ENCODE data around the gene DGCR8.
A peak's percentile ranks its signal among the peaks of the same experiment; 100 is the strongest.

DGCR8 gene

GRCh38 chr22:20126284-20127029 lies 46.4 kb downstream of the DGCR8 start:
- no peak for DNase-seq (ENCODE audit: low read depth, low spot score)
- H3K4me3 ChIP-seq (ENCODE audit: low read depth, low read length), result no peak overlapping the region
- TF ChIP-seq, protein P1, sequence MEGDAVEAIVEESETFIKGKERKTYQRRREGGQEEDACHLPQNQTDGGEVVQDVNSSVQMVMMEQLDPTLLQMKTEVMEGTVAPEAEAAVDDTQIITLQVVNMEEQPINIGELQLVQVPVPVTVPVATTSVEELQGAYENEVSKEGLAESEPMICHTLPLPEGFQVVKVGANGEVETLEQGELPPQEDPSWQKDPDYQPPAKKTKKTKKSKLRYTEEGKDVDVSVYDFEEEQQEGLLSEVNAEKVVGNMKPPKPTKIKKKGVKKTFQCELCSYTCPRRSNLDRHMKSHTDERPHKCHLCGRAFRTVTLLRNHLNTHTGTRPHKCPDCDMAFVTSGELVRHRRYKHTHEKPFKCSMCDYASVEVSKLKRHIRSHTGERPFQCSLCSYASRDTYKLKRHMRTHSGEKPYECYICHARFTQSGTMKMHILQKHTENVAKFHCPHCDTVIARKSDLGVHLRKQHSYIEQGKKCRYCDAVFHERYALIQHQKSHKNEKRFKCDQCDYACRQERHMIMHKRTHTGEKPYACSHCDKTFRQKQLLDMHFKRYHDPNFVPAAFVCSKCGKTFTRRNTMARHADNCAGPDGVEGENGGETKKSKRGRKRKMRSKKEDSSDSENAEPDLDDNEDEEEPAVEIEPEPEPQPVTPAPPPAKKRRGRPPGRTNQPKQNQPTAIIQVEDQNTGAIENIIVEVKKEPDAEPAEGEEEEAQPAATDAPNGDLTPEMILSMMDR (IDR thresholded peaks at IDR 0.05; ENCODE audit: insufficient read depth, low read length, missing control alignments), result no peak
- CTCF ChIA-PET, result no interaction called here
- POLR2A ChIA-PET, result no interaction called here

DNA sequence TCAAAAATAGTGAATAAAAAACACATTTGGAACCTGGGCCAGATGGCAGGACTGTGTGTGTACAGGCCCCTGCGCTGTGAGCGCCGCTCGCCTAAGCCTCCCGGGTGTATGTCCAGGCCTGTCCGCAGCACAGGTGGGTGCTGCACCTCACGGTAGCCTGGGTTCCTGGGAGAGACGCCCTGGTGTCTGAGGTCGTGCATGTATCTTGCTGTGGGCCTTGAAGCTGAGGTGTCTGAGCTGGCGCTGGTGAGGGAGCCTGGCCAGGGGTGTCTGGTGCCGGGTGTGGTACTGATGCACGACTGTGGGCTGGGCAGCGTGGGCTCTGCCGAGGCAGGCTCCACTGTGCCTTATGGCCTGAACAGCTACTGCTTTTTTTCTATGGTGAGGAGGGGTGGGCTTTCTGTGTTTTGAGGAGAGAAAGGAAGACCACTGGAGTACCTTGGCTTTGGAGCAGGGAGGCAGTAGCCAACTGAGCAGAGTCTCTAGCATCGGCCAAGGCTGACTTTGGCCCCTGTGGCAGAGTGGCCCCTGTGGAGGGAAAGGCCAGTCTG lies 47.4 kb downstream of the DGCR8 start:
- no peak overlapping the region for H3K4me3 ChIP-seq (ENCODE audit: low read depth, low read length)
- DNase-seq (ENCODE audit: low read depth, low spot score), result no peak
- ChIA-PET POLR2A (no interaction called here), CTCF (no interaction called here)
- TF ChIP-seq, protein P1 (IDR thresholded peaks at IDR 0.05; ENCODE audit: insufficient read depth, low read length, missing control alignments), result no peak

- CTCF ChIA-PET, result interaction anchor here (1.0 to 3.3 kb wide), 3 partner anchors 9 to 162 kb away, joined by 3 to 27 read pairs (median 4); partner anchors contain the start of gene RANBP1
- POLR2A ChIA-PET, result no interaction called here
- H3K4me3 ChIP-seq (ENCODE audit: low read depth, low read length), result no peak overlapping the region
- TF ChIP-seq, protein P1 (IDR thresholded peaks at IDR 0.05; ENCODE audit: insufficient read depth, low read length, missing control alignments), result no peak
- no peak for DNase-seq (ENCODE audit: low read depth, low spot score)
These were observed 48.0 kb downstream of the DGCR8 start for GRCh38 chr22:20127869-20128618.

DNA sequence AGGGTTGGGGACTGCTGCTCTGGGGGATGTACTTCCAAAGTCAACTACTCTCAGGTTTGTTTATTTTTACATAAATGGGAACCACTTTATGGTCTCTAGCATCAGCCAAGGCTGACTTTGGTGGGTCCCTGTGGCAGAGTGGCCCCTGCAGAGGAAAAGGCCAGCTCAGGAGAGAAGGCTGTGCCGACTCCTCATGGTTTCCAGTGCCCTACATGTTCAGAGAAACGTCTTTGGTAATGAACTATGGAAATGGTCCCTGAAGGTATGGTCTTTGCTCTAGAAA lies 48.5 kb downstream of the DGCR8 start:
- DNase-seq (ENCODE audit: low read depth, low spot score), result no peak
- ChIA-PET CTCF (interaction anchor here (1.0 to 3.3 kb wide), 4 partner anchors 10 to 163 kb away, joined by 3 to 27 read pairs (median 4); partner anchors contain the start of gene RANBP1), POLR2A (no interaction called here)
- TF ChIP-seq, protein P1 (IDR thresholded peaks at IDR 0.05; ENCODE audit: insufficient read depth, low read length, missing control alignments), result no peak
- no peak overlapping the region for H3K4me3 ChIP-seq (ENCODE audit: low read depth, low read length)

GRCh38 chr22:20128902-20129746 lies 49.1 kb downstream of the DGCR8 start:
- CTCF ChIA-PET, result interaction anchor here (1.0 to 3.3 kb wide), 5 partner anchors 10 to 399 kb away, joined by 3 to 27 read pairs (median 4); partner anchors contain the start of gene RANBP1
- POLR2A ChIA-PET, result no interaction called here
- TF ChIP-seq, protein P1 (IDR thresholded peaks at IDR 0.05; ENCODE audit: insufficient read depth, low read length, missing control alignments), result peak; percentile 52
- no peak for DNase-seq (ENCODE audit: low read depth, low spot score)
- no peak overlapping the region for H3K4me3 ChIP-seq (ENCODE audit: low read depth, low read length)
